Caco-2 (cell line): Measurements from ENCODE around the gene ZFC3H1. TPM values are rescaled to one million over a fixed set of nuclear protein-coding genes. Genes with fewer than 3 reads are reported as not detected.
A peak's percentile ranks its signal among the peaks of the same experiment; 100 is the strongest.

ENCODE experiments used
- BruUV-seq: library from RNA; stranded (reverse); fragments of 400-500 nt; replicated peaks from 2 replicates; lab custom pipeline; 2021; lab: Mats Ljungman, UMichigan
- CTCF ChIA-PET: fragments of 300-600 bp; sonication (Branson Sonifier 250); formaldehyde crosslinking; loops from one replicate; lab custom pipeline; 2022; ENCODE audit warnings: antibody characterized with exemption; lab: Charles Lee
- POLR2A ChIA-PET: fragments of 300-600 bp; sonication (Branson Sonifier 250); formaldehyde crosslinking; loops from one replicate; lab custom pipeline; 2022; ENCODE audit warnings: antibody characterized with exemption; lab: Charles Lee
- DNase-seq, 2 experiments: peaks; one replicate each; pipeline versions ENCODE4 v3.0.0 to v3.0.0-alpha.2; 2020 to 2022
- H3K27me3 ChIP-seq: replicated peaks from 2 replicates; pipeline ENCODE4 v1.6.0; 2011; ENCODE audit warnings: low read length; ENCODE audit not compliant: control insufficient read depth, insufficient read depth
- H3K36me3 ChIP-seq: 2 replicates; pipeline ENCODE4 v1.5.1; 2011; ENCODE audit warnings: low read length; ENCODE audit not compliant: control insufficient read depth, insufficient read depth
- H3K4me1 ChIP-seq: fragments of 250-450 bp; sonication (Bioruptor Pico); 2 replicates; pipeline ENCODE4 v1.5.1; 2020; ENCODE audit warnings: mild to moderate bottlenecking
- H3K4me3 ChIP-seq: 2 replicates; pipeline ENCODE4 v1.5.1; 2011; ENCODE audit warnings: low read depth, mild to moderate bottlenecking, control low read depth, low read length
- H3K9me3 ChIP-seq: fragments of 250-450 bp; sonication (Bioruptor Pico); 2 replicates; pipeline ENCODE4 v1.5.1; 2020; ENCODE audit warnings: mild to moderate bottlenecking, moderate library complexity
- H3K27ac Mint-ChIP-seq: one replicate; pipeline ENCODE4 v1.8.0; 2022; ENCODE audit warnings: mixed read lengths; ENCODE audit not compliant: unreplicated experiment
- H3K27me3 Mint-ChIP-seq: one replicate; pipeline ENCODE4 v1.8.0; 2022; ENCODE audit warnings: mixed read lengths; ENCODE audit not compliant: insufficient read depth, unreplicated experiment
- H3K36me3 Mint-ChIP-seq: one replicate; pipeline ENCODE4 v1.8.0; 2022; ENCODE audit warnings: mild to moderate bottlenecking, mixed read lengths; ENCODE audit not compliant: insufficient read depth, unreplicated experiment
- H3K4me1 Mint-ChIP-seq: one replicate; pipeline ENCODE4 v1.8.0; 2022; ENCODE audit warnings: low read depth, mixed read lengths; ENCODE audit not compliant: unreplicated experiment
- H3K4me3 Mint-ChIP-seq: one replicate; pipeline ENCODE4 v1.8.0; 2022; ENCODE audit warnings: mild to moderate bottlenecking, moderate library complexity, mixed read lengths; ENCODE audit not compliant: unreplicated experiment
- H3K9me3 Mint-ChIP-seq: one replicate; pipeline ENCODE4 v1.8.0; 2022; ENCODE audit warnings: mixed read lengths; ENCODE audit not compliant: unreplicated experiment
- intact Hi-C: fragments of 100-400 bp; cut with micrococcal nuclease; formaldehyde crosslinking; loops from one replicate; pipeline ENCODE4 v1.10.0; 2022; ENCODE audit not compliant: unreplicated experiment
- total RNA-seq: library from RNA; stranded (reverse); gene quantifications from 2 replicates; pipeline ENCODE4 v1.2.3, GENCODE V29; 2022
- TF ChIP-seq, protein P1 (sequence below), 2 experiments: fragments of 200-600 bp in 1 of 2; IDR thresholded peaks; 1 replicate in 1 of 2; 2 replicates in 1 of 2; pipeline versions ENCODE4 v1.5.1 to v1.8.0; 2011 to 2022; ENCODE audit warnings: antibody characterized with exemption in 1 of 2, control low read depth in 1 of 2, inconsistent platforms in 1 of 2, low read depth in 1 of 2, low read length in 1 of 2, mild to moderate bottlenecking in 1 of 2, moderate library complexity in 1 of 2; ENCODE audit not compliant: insufficient read depth in 1 of 2, severe bottlenecking in 1 of 2, unreplicated experiment in 1 of 2

The ZFC3H1 gene
- total RNA-seq, 1 experiment from 2014 or later, result 48.7 TPM

DNA sequence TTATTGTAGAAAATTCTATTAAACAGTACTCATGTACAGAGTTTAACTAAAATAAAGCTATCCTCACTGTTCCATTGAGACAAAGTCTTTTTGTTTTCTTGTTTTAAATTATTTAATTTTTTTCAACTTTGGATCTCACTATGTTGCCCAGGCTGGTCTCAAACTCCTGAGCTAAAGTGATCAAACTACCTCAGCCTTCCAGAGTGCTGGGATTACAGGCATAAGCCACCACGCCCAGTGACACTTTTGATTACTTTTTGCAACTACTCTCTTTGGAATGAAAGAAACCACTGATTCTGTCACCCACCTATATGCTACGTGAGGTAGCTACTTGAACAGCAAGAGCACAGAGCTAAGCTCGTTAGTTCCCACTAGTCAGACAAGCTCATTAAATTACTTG, 17.1 kb downstream of the ZFC3H1 start:
- Histone ChIP-seq H3K9me3 (no peaks in the 10 kb centered on the region), H3K4me3 (no peak overlapping the region), H3K27me3 (no peaks in the 10 kb centered on the region), H3K36me3 (no peaks in the 10 kb centered on the region), H3K4me1 (peaks cover 6% of the 10 kb centered on the region)
- Mint-ChIP-seq H3K4me3 (no peak overlapping the region), H3K4me1 (peaks cover 20% of the 10 kb centered on the region), H3K27ac (no peak overlapping the region), H3K36me3 (peaks cover 67% of the 10 kb centered on the region), H3K9me3 (peaks cover 9% of the 10 kb centered on the region), H3K27me3 (no peaks in the 10 kb centered on the region)
- CTCF ChIA-PET, result interaction anchor here (1.2 kb wide), 1 partner anchor 10 kb away, joined by 4 read pairs; no protein-coding TSS in a partner anchor
- intact Hi-C loops, result no loop called here
- TF ChIP-seq, protein P1, sequence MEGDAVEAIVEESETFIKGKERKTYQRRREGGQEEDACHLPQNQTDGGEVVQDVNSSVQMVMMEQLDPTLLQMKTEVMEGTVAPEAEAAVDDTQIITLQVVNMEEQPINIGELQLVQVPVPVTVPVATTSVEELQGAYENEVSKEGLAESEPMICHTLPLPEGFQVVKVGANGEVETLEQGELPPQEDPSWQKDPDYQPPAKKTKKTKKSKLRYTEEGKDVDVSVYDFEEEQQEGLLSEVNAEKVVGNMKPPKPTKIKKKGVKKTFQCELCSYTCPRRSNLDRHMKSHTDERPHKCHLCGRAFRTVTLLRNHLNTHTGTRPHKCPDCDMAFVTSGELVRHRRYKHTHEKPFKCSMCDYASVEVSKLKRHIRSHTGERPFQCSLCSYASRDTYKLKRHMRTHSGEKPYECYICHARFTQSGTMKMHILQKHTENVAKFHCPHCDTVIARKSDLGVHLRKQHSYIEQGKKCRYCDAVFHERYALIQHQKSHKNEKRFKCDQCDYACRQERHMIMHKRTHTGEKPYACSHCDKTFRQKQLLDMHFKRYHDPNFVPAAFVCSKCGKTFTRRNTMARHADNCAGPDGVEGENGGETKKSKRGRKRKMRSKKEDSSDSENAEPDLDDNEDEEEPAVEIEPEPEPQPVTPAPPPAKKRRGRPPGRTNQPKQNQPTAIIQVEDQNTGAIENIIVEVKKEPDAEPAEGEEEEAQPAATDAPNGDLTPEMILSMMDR (IDR thresholded peaks at IDR 0.05; ENCODE audit: insufficient read depth in 1 of 2, low read depth in 1 of 2, low read length in 1 of 2, severe bottlenecking in 1 of 2, unreplicated experiment in 1 of 2), result no peak
- POLR2A ChIA-PET, result no interaction called here
- DNase-seq, result no peak
- no TSS peak for BruUV-seq

DNA sequence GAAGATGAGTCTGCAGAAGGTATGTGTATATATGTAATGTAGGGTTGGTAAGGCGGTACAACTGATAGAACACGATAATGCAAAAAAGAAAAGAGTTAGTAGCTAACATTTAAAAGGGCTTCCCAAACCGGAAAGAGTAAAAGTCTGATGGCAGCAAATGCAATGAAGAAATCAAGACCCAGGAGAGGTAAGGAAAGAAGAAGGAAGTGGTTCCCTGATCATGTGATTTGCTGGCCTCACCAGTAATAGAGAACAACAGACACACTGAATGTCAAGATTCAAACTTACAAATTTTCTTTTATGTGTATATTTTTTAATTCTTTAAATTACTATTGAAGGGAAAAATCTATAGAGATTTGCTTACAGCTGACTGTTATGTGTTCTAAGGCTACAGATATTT, 18.4 kb downstream of the ZFC3H1 start:
- Mint-ChIP-seq H3K27ac (no peak overlapping the region), H3K27me3 (no peaks in the 10 kb centered on the region), H3K9me3 (peaks cover 9% of the 10 kb centered on the region), H3K36me3 (peaks cover 75% of the 10 kb centered on the region), H3K4me1 (peaks cover 23% of the 10 kb centered on the region), H3K4me3 (no peak overlapping the region)
- Histone ChIP-seq H3K4me1 (peaks cover 14% of the 10 kb centered on the region), H3K36me3 (peaks cover 2% of the 10 kb centered on the region; the same call in 1 of the 2 replicates), H3K27me3 (no peaks in the 10 kb centered on the region), H3K9me3 (no peaks in the 10 kb centered on the region), H3K4me3 (no peak overlapping the region)
- CTCF ChIA-PET, result no interaction called here
- BruUV-seq, result no TSS peak
- POLR2A ChIA-PET, result interaction anchor here (0.6 kb wide), 1 partner anchor 71 kb away, joined by 5 read pairs; no protein-coding TSS in a partner anchor
- intact Hi-C loops, result no loop called here
- TF ChIP-seq, protein P1 (IDR thresholded peaks at IDR 0.05; ENCODE audit: insufficient read depth in 1 of 2, low read depth in 1 of 2, low read length in 1 of 2, severe bottlenecking in 1 of 2, unreplicated experiment in 1 of 2), result no peak
- no peak for DNase-seq

DNA sequence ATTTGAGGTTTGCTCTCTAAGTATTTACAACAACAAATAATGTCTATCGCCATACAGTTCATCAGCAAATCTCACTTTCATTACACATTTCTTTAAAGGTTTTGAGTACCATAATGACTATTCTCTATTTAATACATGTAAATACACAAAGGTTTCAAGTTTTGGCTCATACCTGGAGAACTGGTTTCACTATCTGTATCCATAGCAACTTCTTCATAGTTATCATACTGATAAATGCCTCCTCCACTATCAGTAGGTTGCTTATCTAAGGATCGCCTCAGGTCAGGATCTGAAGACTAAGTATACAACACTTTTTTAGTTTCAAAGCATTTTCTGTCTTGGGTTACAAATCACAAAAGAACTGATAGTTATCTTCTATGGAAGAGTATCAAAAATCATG, 21.4 kb downstream of the ZFC3H1 start:
- Histone ChIP-seq H3K9me3 (no peaks in the 10 kb centered on the region), H3K4me3 (no peak overlapping the region), H3K4me1 (peaks cover 26% of the 10 kb centered on the region), H3K36me3 (peaks cover 2% of the 10 kb centered on the region; the same call in 1 of the 2 replicates), H3K27me3 (no peaks in the 10 kb centered on the region)
- no TSS peak for BruUV-seq
- TF ChIP-seq, protein P1 (IDR thresholded peaks at IDR 0.05; ENCODE audit: insufficient read depth in 1 of 2, low read depth in 1 of 2, low read length in 1 of 2, severe bottlenecking in 1 of 2, unreplicated experiment in 1 of 2), result no peak
- POLR2A ChIA-PET, result interaction anchor here (0.5 to 0.7 kb wide), 2 partner anchors 22 to 201 kb away, joined by 4 read pairs; partner anchors contain the start of genes THAP2 and ZFC3H1
- intact Hi-C loops, result loop anchor here (1.0 kb wide), 3 partner anchors 21 to 112 kb away; partner anchors contain the start of genes RAB21 and ZFC3H1
- peaks cover 23% of the 10 kb centered on the region for H3K4me1 Mint-ChIP-seq
- peak overlapping the region; percentile 93 for H3K27ac Mint-ChIP-seq
- H3K4me3 Mint-ChIP-seq, result peak overlapping the region; percentile 55
- no peaks in the 10 kb centered on the region for H3K27me3 Mint-ChIP-seq
- peak in 1 of 2 experiments; percentile 76 for DNase-seq
- H3K9me3 Mint-ChIP-seq, result peaks cover 9% of the 10 kb centered on the region
- CTCF ChIA-PET, result no interaction called here
- peaks cover 86% of the 10 kb centered on the region for H3K36me3 Mint-ChIP-seq
